SK-N-SH treated with all-trans-retinoic acid at 6 μM for 48 hours (cell line): ENCODE data around the gene INSYN2B.

Experiments
- ARNTL ChIP-seq: fragments of 450-650 bp; formaldehyde crosslinking; IDR thresholded peaks from 2 replicates; pipeline ENCODE4 v1.5.0; 2020; ENCODE audit warnings: low read depth, mild to moderate bottlenecking, moderate library complexity, borderline replicate concordance
- CREB5 ChIP-seq: fragments of 250-450 bp; sonication (Bioruptor Pico); IDR thresholded peaks from 2 replicates; pipeline ENCODE4 v1.5.1; 2020; ENCODE audit warnings: low read depth, mild to moderate bottlenecking, moderate library complexity
- CSDC2 ChIP-seq: fragments of 250-450 bp; sonication (Bioruptor Pico); IDR thresholded peaks from 2 replicates; pipeline ENCODE4 v1.5.0; 2020; ENCODE audit warnings: mild to moderate bottlenecking, moderate library complexity
- ESRRG ChIP-seq: fragments of 250-450 bp; sonication (Bioruptor Pico); IDR thresholded peaks from 2 replicates; pipeline ENCODE4 v1.6.1; 2021; ENCODE audit warnings: mild to moderate bottlenecking
- OSR1 ChIP-seq: fragments of 250-450 bp; sonication (Bioruptor Pico); IDR thresholded peaks from 2 replicates; pipeline ENCODE4 v1.8.0; 2022; ENCODE audit warnings: moderate library complexity, mild to moderate bottlenecking, inconsistent platforms
- PATZ1 ChIP-seq: fragments of 250-450 bp; sonication (Bioruptor Pico); IDR thresholded peaks from 2 replicates; pipeline ENCODE4 v1.8.0; 2020; ENCODE audit warnings: mild to moderate bottlenecking, moderate library complexity, borderline replicate concordance
- PPARA ChIP-seq: fragments of 250-450 bp; sonication (Bioruptor Pico); IDR thresholded peaks from 2 replicates; pipeline ENCODE4 v1.5.0; 2020; ENCODE audit warnings: mild to moderate bottlenecking, borderline replicate concordance
- TCF4 ChIP-seq: fragments of 250-450 bp; sonication (Bioruptor Pico); IDR thresholded peaks from 2 replicates; pipeline ENCODE4 v1.8.0; 2021; ENCODE audit warnings: mild to moderate bottlenecking, moderate library complexity, borderline replicate concordance
- ZFP3 ChIP-seq: fragments of 250-450 bp; sonication (Bioruptor Pico); IDR thresholded peaks from 2 replicates; pipeline ENCODE4 v1.5.0; 2020; ENCODE audit warnings: mild to moderate bottlenecking, moderate library complexity
- ZFP30 ChIP-seq: fragments of 450-650 bp; formaldehyde crosslinking; IDR thresholded peaks from 2 replicates; pipeline ENCODE4 v1.5.0; 2022; ENCODE audit warnings: mild to moderate bottlenecking, moderate library complexity
- ZNF70 ChIP-seq: fragments of 450-650 bp; formaldehyde crosslinking; IDR thresholded peaks from 2 replicates; pipeline ENCODE4 v1.5.0; 2020; ENCODE audit warnings: mild to moderate bottlenecking, moderate library complexity
- ZNF8 ChIP-seq: fragments of 450-650 bp; formaldehyde crosslinking; IDR thresholded peaks from 2 replicates; pipeline ENCODE4 v1.5.0; 2020; ENCODE audit warnings: mild to moderate bottlenecking, moderate library complexity
- TF ChIP-seq, protein P1 (sequence below): fragments of 250-450 bp; sonication (Bioruptor Pico); IDR thresholded peaks from 2 replicates; pipeline ENCODE4 v1.8.0; 2021; ENCODE audit warnings: low read depth, mild to moderate bottlenecking, moderate library complexity, borderline replicate concordance

DNA sequence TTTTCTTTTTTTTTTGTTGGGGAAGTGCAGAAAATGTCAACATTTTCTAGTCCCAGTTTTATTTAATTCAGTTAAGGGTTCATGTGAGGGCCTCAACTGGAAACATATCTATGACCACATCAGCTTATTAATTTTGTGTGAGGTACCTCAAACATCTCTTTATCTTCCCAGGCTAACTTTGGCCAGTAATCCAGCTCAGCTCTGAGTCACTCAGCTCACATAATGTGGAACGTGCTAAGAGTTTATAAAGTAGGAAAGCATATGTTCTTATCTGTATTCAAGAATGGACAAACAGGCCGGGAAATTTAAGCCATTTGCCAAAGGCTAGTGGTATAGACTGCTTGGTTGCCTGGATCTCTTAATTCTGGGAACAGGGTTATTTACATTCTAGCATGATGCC, 118.4 kb downstream of the INSYN2B start:
- TF ChIP-seq PPARA (CRISPR knock-in tag) (no peak), ARNTL (CRISPR knock-in tag) (no peak), ZNF70 (CRISPR knock-in tag) (no peak), ESRRG (CRISPR knock-in tag) (no peak), TCF4 (CRISPR knock-in tag) (no peak), CREB5 (no peak), CSDC2 (CRISPR knock-in tag) (no peak), OSR1 (CRISPR knock-in tag) (no peak), ZFP30 (CRISPR knock-in tag) (no peak), ZFP3 (CRISPR knock-in tag) (no peak), ZNF8 (CRISPR knock-in tag) (no peak), PATZ1 (no peak)
- TF ChIP-seq, protein P1, sequence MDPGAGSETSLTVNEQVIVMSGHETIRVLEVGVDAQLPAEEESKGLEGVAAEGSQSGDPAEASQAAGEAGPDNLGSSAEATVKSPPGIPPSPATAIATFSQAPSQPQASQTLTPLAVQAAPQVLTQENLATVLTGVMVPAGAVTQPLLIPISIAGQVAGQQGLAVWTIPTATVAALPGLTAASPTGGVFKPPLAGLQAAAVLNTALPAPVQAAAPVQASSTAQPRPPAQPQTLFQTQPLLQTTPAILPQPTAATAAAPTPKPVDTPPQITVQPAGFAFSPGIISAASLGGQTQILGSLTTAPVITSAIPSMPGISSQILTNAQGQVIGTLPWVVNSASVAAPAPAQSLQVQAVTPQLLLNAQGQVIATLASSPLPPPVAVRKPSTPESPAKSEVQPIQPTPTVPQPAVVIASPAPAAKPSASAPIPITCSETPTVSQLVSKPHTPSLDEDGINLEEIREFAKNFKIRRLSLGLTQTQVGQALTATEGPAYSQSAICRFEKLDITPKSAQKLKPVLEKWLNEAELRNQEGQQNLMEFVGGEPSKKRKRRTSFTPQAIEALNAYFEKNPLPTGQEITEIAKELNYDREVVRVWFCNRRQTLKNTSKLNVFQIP (CRISPR knock-in tag): no peak
